ENCODE measurements around the gene FARS2. TPM values are rescaled to one million over a fixed set of nuclear protein-coding genes. Genes with fewer than 3 reads are reported as not detected.

Gene FARS2
- total RNA-seq, 4 donors from 2014 or later: 2.6 to 21.9 (median 15.0) TPM

- TF ChIP-seq POLR2A (IDR thresholded peaks at IDR 0.05) (no peak), CTCF (IDR thresholded peaks at IDR 0.05) (no peak), POLR2AphosphoS5 (IDR thresholded peaks at IDR 0.05) (no peak), EP300 (IDR thresholded peaks at IDR 0.05; ENCODE audit: low read depth) (no peak)
- intact Hi-C loops (cut with DNase I; ENCODE audit: low total_unique reads) (no loop called here), in situ Hi-C loops (cut with MboI; ENCODE audit: low pct_ligation_motif_present in 1 of 4, low pct_unique_long_range_greater_than_20kb in 1 of 4, low sequenced_read_pairs in 3 of 4) (loop anchor here in 1 of 4 donors (10.0 kb wide), 1 partner anchor 161 kb away; no protein-coding TSS in a partner anchor)
- H3K27me3 ChIP-seq: no peaks in the 10 kb centered on the region
- WGBS, 2 donors (ENCODE audit: low coverage in 1 of 2): 41 to 47% methylated on average over 3 to 5 of the region's 5 CpGs
- DNase-seq: no peak
- no peak overlapping the region for H3K27ac ChIP-seq
- H3K4me1 ChIP-seq: peaks cover 0 to 15% (median 9%) of the 10 kb centered on the region in 4 donors
- H3K36me3 ChIP-seq: no peaks in the 10 kb centered on the region
- no peak overlapping the region for H3K4me3 ChIP-seq
- H3K9me3 ChIP-seq: no peaks in the 10 kb centered on the region
Measured at GRCh38 chr6:5305968-5306626, 44.8 kb downstream of the FARS2 start.

DNA sequence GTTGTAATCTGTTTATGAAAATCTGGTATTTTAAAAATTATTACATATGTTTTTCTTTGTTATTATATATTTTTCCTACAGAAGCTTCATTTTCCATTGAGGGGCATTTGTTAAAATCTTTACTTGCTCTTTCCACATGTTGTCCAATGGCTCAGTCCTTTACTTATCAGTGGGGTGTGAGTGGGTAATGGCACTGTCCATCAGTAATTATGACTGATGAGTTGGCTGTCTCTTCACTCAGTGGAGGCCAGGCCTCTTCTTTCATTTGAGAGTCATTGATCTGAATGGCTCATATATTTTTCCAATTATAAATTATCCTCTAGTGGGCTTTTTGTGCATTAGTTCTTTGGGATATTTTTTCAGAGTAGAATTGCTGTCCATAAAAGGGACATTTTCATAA is 45.7 kb downstream of the FARS2 start:
- TF ChIP-seq POLR2AphosphoS5 (IDR thresholded peaks at IDR 0.05): no peak
- TF ChIP-seq POLR2A (IDR thresholded peaks at IDR 0.05): no peak
- TF ChIP-seq CTCF (IDR thresholded peaks at IDR 0.05): no peak
- TF ChIP-seq EP300 (IDR thresholded peaks at IDR 0.05; ENCODE audit: low read depth): no peak
- DNase-seq: no peak
- H3K4me3 ChIP-seq: no peak overlapping the region
- H3K36me3 ChIP-seq: no peaks in the 10 kb centered on the region
- H3K27me3 ChIP-seq: no peaks in the 10 kb centered on the region
- no peak overlapping the region for H3K27ac ChIP-seq
- H3K4me1 ChIP-seq: peaks cover 0 to 15% (median 8%) of the 10 kb centered on the region in 4 donors
- intact Hi-C loops (cut with DNase I; ENCODE audit: low total_unique reads): no loop called here
- in situ Hi-C loops (cut with MboI; ENCODE audit: low pct_ligation_motif_present in 1 of 4, low pct_unique_long_range_greater_than_20kb in 1 of 4, low sequenced_read_pairs in 3 of 4): loop anchor here in 1 of 4 donors (10.0 kb wide), 1 partner anchor 162 kb away; no protein-coding TSS in a partner anchor
- no peaks in the 10 kb centered on the region for H3K9me3 ChIP-seq

GRCh38 chr6:5308066-5308465 is 46.8 kb downstream of the FARS2 start:
- in situ Hi-C loops (cut with MboI; ENCODE audit: low pct_ligation_motif_present in 1 of 4, low pct_unique_long_range_greater_than_20kb in 1 of 4, low sequenced_read_pairs in 3 of 4) (loop anchor here in 1 of 4 donors (10.0 kb wide), 1 partner anchor 163 kb away; no protein-coding TSS in a partner anchor), intact Hi-C loops (cut with DNase I; ENCODE audit: low total_unique reads) (no loop called here)
- H3K9me3 ChIP-seq: no peaks in the 10 kb centered on the region
- 72 to 95% methylated on average over 2 to 4 of the region's 4 CpGs for WGBS, 2 donors (ENCODE audit: low coverage in 1 of 2)
- no peak overlapping the region for H3K27ac ChIP-seq
- no peaks in the 10 kb centered on the region for H3K27me3 ChIP-seq
- H3K36me3 ChIP-seq: no peaks in the 10 kb centered on the region
- no peak for TF ChIP-seq CTCF (IDR thresholded peaks at IDR 0.05)
- no peak for TF ChIP-seq POLR2A (IDR thresholded peaks at IDR 0.05)
- no peak for TF ChIP-seq EP300 (IDR thresholded peaks at IDR 0.05; ENCODE audit: low read depth)
- TF ChIP-seq POLR2AphosphoS5 (IDR thresholded peaks at IDR 0.05): no peak
- H3K4me1 ChIP-seq: peaks cover 0 to 15% (median 6%) of the 10 kb centered on the region in 4 donors
- H3K4me3 ChIP-seq: no peak overlapping the region
- no peak for DNase-seq

DNA sequence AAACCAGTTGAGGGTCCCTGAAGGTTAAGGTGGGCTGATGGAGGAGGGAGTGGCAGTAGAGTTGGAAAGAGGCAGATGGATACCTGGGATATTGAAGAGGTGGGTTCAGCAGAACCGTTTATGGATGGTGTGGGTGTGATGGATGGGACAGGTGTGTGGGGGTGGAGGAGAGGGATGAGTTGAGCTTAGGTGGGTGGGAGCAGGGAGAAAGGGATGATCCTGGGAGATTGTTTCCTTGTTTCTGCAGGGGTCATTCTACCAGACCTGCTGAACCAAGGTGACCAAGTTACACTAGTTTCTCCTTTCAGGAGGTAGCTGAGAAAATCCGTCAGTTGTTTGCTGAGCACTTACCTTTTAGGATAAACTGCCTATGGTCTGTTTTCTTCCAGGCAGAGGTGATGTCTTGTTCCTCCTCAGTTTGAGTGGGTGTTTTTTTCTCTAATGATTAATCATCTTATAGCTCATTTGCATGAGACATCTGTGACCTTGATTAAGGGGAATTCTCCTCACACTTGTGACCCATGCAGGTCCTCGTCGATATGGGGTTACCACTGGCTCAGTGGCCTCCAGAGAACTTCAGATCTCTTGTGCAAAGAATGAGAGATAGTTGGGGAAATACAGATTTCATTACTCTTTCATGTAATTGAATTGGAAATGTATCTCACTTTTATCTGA is 53.0 kb downstream of the FARS2 start:
- Histone ChIP-seq H3K4me1 (no peaks in the 10 kb centered on the region), H3K27ac (no peak overlapping the region), H3K4me3 (no peak overlapping the region), H3K27me3 (no peaks in the 10 kb centered on the region), H3K36me3 (no peaks in the 10 kb centered on the region), H3K9me3 (no peaks in the 10 kb centered on the region)
- no peak for DNase-seq
- intact Hi-C loops (cut with DNase I; ENCODE audit: low total_unique reads): no loop called here
- in situ Hi-C loops (cut with MboI; ENCODE audit: low pct_ligation_motif_present in 1 of 4, low pct_unique_long_range_greater_than_20kb in 1 of 4, low sequenced_read_pairs in 3 of 4): no loop called here
- 78 to 88% methylated on average over 3 to 4 of the region's 4 CpGs for WGBS, 2 donors (ENCODE audit: low coverage in 1 of 2)
- TF ChIP-seq POLR2A (IDR thresholded peaks at IDR 0.05): no peak
- TF ChIP-seq POLR2AphosphoS5 (IDR thresholded peaks at IDR 0.05): no peak
- TF ChIP-seq CTCF (IDR thresholded peaks at IDR 0.05): no peak
- no peak for TF ChIP-seq EP300 (IDR thresholded peaks at IDR 0.05; ENCODE audit: low read depth)

All from transverse colon (tissue), 4 donors.